Muscle of arm (tissue), 12 donors: Measurements from ENCODE around the gene KLF9. TPM values are rescaled to one million over a fixed set of nuclear protein-coding genes. Genes with fewer than 3 reads are reported as not detected.

Experiments used
- DNase-seq: peaks from one replicate; pipeline ENCODE4 v3.0.0-alpha.2; 2013
- polyA plus RNA-seq, 12 donors: library from polyadenylated mRNA; unstranded; fragments of 120-200 nt; gene quantifications; one replicate each; pipeline ENCODE4 v1.2.1, GENCODE V29; 2013; ENCODE audit not compliant: insufficient read length in 12 of 12

The KLF9 gene
- polyA plus RNA-seq, 12 donors: 1.5 to 7.0 (median 3.1) TPM; not detected in 1

DNA sequence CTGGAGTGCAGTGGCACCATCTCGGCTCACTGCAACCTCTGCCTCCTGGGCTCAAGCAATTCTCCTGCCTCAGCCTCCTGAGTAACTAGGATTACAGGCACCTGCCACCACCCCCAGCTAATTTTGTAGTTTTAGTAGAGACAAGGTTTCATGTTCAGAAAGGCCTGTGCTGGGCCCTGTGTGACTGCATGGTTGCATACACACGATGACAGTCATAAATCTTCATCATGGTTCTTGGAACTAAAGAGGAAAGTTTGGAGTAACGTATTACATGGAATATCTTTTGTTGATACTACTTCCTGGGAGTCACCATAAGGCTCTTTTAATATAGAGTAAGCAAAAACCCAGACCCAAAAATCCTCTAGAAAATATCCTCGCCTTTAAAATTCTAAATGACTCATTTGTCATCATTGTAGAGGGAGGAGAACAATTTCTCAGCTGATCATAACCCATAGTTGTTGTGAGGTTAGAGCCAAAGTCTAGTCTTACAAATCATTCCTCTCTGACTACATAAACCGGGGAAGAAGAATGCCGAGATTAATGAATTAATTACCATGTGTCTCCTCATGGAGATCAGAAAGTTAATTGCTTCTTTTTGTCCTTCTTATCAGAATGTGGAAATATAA is 47.0 kb downstream of the KLF9 start:
- no peak for DNase-seq

DNA sequence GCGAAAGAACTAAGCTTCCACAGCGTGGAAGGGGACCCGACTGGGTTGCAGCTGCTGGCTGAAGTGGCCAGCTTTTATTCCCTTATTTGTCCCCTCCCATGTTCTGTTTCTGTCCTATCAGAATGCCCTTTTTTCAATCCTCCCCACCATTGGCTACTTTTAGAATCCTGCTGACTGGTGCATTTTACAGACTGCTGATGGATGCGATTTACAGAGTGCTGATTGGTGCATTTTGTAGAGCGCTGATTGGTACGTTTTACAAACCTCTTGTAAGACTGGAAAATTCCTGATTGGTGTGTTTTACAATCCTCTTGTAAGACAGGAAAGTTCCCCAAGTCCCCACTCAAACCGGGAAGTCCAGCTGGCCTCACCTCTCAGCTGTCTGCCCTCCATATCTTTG is 50.7 kb downstream of the KLF9 start:
- DNase-seq: no peak

DNA sequence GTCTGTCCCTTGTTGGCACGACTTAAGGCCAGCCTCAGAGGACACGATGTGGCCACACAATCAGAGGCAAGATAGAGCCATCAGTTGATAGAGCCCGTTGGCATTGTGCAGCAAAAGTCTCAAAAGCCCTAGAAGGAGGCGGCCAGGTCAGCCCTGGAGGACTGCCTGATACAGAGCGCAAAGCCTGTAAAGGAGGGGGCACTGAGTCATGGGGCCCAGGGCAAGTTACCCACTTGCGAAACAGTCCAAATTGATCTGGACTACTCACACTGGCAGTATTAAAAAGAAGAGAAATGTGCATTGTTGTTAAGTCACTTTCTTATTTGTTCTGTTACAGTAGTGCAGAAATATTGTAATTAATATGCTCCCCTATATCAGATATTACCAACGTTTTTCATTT is 51.5 kb downstream of the KLF9 start:
- no peak for DNase-seq

DNA sequence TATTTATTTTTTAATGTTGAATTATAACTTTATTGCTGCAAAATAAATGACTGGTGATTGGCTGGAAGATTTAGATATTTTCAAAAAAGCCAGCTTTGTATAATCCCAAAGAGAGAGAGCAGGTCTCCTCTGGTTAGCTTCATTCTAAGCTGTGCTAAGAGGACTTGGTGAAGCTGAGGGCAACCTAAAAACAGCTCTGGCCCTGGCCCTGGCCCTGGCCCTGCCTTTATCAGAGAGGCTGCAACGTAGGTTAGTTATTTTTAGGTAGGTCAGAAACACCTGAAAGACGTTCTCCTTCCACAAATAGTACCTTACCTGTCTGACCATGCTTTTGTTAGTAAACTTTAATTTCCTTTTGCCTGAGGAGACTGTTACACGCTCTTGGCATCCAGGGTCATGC is 58.7 kb downstream of the KLF9 start:
- DNase-seq: no peak

GRCh38 chr9:70352802-70353201 is 61.7 kb downstream of the KLF9 start:
- no peak for DNase-seq

- no peak for DNase-seq
Observed at GRCh38 chr9:70352356-70352755, 62.1 kb downstream of the KLF9 start.

GRCh38 chr9:70347046-70347445 is 67.4 kb downstream of the KLF9 start:
- DNase-seq: no peak

GRCh38 chr9:70340572-70340971 is 73.9 kb downstream of the KLF9 start:
- peak; percentile 9 for DNase-seq

Other genes starting within 250 kb of the KLF9 start
- 10 to 100 TPM in 11 of 12 donors, not detected in 1; 25.5 to 85.7 (median 41.1) TPM for gene SMC5, start 155.7 kb downstream of the KLF9 start, polyA plus RNA-seq